AG09309 (cell line): ENCODE data around the gene SLIT3.

Source experiments
- DNase-seq: peaks from one replicate; pipeline ENCODE4 v3.0.0-alpha.2; 2010; ENCODE audit warnings: low read depth
- H3K4me3 ChIP-seq: 2 replicates; pipeline ENCODE4 v1.5.1; 2011; ENCODE audit warnings: mild to moderate bottlenecking, low read depth, low read length, moderate library complexity; ENCODE audit not compliant: control insufficient read depth
- CTCF ChIP-seq: IDR thresholded peaks from 2 replicates; pipeline ENCODE4 v1.5.1; 2011; ENCODE audit warnings: mild to moderate bottlenecking, low read depth, low read length, inconsistent platforms; ENCODE audit not compliant: insufficient read depth, control insufficient read depth; ENCODE audit errors: missing control alignments

The SLIT3 gene

DNA sequence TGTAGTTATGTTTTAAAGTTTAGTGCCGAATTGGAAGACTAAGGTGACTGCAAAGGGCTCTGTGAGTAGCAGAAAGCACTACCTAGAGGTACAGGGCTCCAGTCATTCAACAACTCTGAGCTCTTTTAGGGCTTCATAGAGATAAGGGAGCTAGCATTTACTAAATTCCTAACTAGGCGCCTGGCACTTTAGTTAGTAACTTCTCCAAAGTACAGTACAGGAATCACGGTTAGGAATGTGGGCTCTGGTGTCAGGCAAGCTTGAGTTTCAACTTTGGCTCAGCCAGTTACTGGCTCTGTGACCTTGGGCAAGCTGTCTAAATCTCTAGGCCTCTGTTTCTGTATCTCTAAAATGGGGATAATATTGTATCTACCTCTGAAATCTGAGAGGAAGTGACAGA lies 115.3 kb downstream of the SLIT3 start:
- no peak for TF ChIP-seq CTCF
- DNase-seq = no peak
- no peak overlapping the region for H3K4me3 ChIP-seq

DNA sequence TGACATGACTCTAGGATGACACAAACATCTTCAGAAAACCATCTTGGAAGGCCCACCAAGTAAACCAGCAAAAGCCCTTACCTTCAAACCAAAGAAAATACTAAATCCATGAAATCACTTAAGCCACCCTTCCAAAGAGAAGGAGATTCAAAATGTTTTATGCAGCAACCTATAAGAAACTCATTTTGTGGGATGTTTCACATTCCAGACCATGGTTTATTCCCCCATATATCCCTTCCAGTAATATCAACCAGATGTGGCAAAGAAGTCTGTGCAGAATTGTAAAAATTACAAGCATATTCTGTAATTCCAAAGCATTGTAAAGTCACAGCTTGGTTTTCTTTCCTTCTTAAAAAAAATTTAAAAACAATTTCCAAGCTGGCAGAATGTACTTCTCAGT lies 117.4 kb downstream of the SLIT3 start:
- no peak for TF ChIP-seq CTCF
- peak; percentile 74 for DNase-seq
- H3K4me3 ChIP-seq = no peak overlapping the region

GRCh38 chr5:169182797-169183196 lies 118.1 kb downstream of the SLIT3 start:
- no peak overlapping the region for H3K4me3 ChIP-seq
- no peak for TF ChIP-seq CTCF
- DNase-seq = no peak

- no peak for TF ChIP-seq CTCF
- no peak overlapping the region for H3K4me3 ChIP-seq
- no peak for DNase-seq
Measured at GRCh38 chr5:169181814-169182213, 119.1 kb downstream of the SLIT3 start.

DNA sequence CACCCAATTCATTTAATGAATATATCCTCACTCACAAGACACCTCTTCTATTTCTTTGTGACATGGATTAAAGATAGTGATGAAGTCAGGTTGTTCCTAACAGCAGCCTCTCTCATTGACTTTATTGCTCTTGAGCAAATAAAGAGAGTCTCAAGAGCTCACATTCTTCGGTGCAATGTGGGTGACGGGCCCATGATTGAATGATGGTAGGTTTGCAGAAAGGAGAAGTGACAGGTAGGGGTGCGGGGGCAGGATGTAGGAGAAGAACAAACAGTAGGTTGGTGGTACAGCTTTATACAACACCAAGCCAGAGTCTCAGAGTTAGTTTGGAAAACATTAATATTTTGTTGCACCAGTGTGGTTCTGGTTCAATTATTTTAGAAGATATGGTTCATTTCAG lies 122.2 kb downstream of the SLIT3 start:
- no peak overlapping the region for H3K4me3 ChIP-seq
- DNase-seq = no peak
- no peak for TF ChIP-seq CTCF

- no peak overlapping the region for H3K4me3 ChIP-seq
- no peak for DNase-seq
- TF ChIP-seq CTCF = no peak
Measured at GRCh38 chr5:169178274-169178673, 122.7 kb downstream of the SLIT3 start.
